NCI-H524 (cell line): ENCODE data around the gene FAAH.
A peak's percentile ranks its signal among the peaks of the same experiment; 100 is the strongest.
"Not testable (repeated sequence)": the region's sequence is repeated elsewhere in the genome, so short reads cannot be mapped to it uniquely, and the experiment has no call there.

Experiments used
- DNase-seq, 2 experiments: peaks; one replicate each; lab custom pipeline; 2025; lab: John Stamatoyannopoulos, UW

Gene FAAH

GRCh38 chr1:46394108-46394871 lies at the start of gene FAAH:
TSS of gene FAAH (plus strand) at chr1:46394317. CDS start at chr1:46394349, 32 bp downstream.
- peak; percentile 31 to 61 for DNase-seq

DNA sequence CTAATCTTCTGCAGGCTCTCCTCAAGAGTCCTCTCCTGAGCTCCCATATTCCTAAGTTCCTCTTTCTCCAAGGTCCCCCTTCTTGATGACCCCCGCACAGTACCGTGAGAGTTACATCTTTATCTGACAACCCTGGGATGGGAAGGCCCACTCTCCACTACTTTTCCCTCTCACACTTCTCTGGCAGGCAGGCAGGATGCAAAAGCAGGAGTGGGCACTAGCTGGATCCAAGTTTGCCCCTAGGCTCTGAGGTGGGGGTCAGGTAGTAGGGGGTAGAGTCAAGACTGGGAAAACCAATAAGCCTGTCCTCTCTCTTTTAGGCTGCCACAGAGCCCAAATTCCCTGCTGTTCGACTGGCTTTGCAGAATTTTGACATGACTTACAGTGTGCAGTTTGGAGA lies 49.6 kb upstream of the FAAH start:
- no peak for DNase-seq

DNA sequence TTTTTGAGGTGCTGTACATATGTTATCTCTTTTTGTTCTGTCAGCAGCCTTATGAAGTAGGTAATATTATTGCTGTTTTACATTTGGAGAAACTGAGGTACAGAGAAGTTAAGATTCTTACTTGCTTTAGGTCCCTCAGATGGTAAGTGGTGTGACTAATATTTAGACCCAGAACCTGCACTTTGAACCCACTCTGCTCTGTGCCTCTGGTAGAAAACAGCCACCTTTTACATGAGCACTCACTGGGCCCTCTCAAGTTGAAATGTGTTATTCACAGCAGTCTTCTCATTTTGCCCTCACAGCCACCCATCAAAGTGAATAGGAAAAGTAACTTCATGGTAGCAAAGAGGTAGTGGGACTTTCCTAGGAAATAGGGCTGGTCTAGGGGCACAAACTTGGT lies 48.8 kb upstream of the FAAH start:
- no peak for DNase-seq

DNA sequence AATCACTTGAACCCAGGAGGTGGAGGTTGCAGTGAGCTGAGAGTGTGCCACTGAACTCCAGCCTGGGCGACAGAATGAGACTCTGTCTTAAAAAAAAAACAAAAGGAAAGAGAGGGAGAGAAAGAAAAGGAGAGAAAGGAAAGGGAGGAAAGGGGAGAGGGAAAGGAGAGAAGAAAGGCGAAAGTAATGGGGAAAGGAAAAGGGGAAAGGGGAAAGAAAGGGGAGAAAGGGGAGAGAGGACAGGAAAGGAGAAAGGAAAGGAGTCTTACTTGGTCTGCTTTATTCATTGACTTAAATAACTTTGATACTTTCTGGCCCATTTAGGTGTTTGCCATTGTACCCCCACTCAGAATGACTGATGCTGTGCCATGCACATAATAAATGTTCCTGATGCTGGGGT lies 41.8 kb upstream of the FAAH start:
- no peak for DNase-seq

DNA sequence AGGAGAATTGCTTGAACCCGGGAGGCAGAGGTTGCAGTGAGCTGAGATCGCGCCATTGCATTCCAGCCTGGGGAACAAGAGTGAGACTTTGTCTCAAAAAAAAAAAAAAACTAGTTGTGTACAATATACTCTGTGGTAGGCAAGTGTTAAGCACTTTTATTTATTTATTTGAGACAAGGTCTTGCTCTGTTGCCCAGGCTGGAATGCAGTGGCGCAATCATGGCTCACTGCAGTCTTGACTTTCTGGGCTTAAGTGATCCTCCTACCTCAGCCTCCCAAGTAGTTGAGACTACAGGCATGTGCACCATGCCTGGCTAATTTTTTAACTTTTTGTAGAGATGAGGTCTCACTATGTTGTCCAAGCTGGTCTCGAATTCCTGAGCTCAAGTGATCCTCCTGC lies 38.2 kb upstream of the FAAH start:
- not testable (repeated sequence) for DNase-seq

DNA sequence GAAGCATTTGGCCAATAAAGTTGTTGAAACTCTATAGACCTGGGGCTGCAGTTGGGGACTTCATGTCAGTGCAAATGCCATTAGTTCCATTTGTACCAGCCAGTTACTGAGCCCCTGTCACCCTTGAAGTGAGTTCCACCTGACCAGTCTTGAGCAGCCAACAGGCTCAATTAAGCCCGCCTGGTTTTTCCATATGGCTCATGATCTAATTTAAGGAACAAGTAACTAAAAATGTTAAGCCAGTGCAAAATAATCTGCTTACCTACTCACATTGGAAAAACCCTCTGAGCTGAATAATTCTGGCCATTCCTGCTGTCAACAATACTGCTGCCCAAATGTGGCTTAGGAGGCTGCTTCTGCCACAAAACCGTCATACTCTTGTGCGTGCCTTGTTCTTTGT lies 32.0 kb upstream of the FAAH start:
- DNase-seq, result peak; percentile 44 to 84

DNA sequence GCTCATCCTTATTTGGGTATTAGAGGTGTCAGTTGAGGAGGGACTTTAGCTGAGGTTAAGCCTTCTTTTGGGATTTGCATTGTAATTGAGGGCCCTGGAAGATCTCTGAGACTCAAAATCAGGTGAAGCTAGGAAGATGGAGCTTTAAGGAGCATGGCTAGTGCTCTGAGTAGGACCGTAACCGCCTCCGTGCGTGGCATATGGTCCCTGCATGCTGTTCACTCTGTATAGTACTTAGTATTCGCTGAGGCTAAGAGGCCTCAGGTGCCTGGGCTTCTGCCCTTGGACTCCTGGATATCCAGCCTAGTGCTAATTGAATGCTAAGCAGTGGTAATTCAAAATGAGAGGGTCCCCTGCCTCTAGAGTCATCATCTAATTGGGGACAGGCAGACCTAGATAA lies 31.0 kb upstream of the FAAH start:
- peak; percentile 95 to 97 for DNase-seq

DNA sequence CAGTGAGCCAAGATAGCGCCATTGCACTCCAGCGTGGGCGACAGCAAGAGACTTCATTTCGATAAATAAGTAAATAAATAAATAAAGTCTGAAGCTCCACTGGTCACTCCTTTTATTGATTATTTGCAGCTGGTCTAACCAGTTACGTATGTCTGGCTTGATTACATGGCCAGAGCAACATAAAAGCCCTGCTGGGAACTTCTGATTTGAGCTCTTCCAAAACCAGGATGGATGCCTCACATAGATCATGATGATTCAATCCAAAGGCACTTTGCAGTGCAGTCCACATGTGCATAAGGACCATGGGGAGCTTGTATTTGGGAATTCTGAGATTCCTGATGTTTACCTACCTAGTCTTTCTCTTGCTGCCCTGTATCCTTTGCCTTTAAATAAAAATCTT lies 29.5 kb upstream of the FAAH start:
- DNase-seq, result no peak

GRCh38 chr1:46365796-46366195 lies 28.3 kb upstream of the FAAH start:
- DNase-seq, result not testable (repeated sequence)

- no peak for DNase-seq
Observed at GRCh38 chr1:46367072-46367471, 27.0 kb upstream of the FAAH start.

- DNase-seq, result not testable (repeated sequence)
Observed at GRCh38 chr1:46367701-46368100, 26.4 kb upstream of the FAAH start.

DNA sequence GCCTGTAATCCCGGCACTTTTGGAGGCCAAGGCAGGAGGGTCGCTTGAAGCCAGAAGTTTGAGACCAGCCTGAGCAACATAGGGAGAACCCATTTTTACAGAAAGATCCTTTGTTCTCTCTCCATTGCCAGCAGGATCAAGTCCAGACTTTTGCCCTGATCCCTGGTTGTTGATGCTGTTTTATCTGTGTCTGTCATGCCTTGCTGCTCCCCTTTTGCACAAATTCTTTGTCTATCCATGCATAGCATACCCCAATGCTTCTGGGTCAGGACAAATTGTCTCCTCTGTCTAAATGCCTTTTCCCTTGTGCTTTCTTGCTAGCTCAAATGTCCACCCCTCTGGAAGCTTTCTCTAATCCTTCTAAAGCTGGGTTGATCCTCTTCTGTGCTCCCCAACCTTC lies 25.3 kb upstream of the FAAH start:
- DNase-seq, result no peak

GRCh38 chr1:46369542-46370213 lies 24.4 kb upstream of the FAAH start:
- DNase-seq, result no peak

GRCh38 chr1:46370214-46370633 lies 23.9 kb upstream of the FAAH start:
- DNase-seq, result no peak

DNA sequence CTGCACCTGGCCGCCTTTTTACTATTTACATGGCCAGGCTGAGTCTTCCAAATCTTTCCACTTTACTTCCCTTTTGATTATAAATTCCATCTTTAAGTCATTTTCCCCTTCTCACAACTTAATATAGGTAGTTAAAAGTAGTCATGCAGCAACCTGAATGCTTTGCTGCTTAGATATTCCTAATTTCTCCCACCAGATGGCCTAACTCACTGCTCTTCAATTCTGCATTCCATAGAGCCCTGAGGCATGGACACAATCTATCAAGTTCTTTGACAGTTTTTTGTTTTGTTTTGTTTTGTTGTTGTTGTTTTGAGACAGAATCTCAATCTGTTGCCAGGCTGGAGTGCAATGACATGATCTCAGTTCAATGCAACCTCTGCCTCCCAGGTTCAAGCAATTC lies 21.7 kb upstream of the FAAH start:
- no peak for DNase-seq

GRCh38 chr1:46379996-46380395 lies 14.1 kb upstream of the FAAH start:
- DNase-seq, result no peak

DNA sequence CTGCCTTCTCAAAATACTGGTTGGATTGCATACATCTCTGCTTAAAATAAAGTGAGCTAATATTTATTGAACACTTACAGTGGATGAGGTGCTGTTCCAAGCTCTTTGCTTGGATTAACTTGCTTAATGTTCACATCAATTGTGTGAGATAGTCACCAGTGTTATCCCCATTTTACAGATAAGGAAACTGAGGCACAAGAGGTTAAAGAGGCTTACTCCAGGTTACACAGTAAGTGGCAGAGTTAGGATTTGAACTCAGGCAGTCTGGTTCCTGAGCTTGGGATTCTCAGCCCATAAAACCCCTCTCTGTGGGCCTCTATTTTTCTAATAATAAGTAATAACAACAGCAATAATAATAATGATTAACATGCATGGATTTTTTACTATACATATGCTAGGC lies 13.6 kb upstream of the FAAH start:
- DNase-seq, result no peak

DNA sequence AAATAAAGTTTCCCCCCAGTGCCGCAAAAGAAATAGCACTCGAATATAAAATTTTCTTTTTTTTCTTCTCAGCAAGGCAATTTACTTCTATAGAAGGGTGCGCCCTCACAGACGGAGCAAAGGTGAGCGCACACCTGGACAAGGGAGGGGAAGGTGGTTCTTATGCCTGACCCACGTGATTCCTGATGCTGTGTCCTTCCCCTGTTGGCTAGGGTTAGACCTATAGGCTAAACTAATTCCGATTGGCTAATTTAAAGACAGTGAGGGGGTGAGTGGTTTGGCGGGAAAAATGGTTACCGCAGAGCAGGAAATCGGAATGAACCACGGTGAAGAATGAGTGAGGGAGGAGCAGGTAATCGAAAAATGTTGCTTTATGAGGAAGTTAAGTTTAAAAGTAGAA lies 607 bp upstream of the FAAH start:
- DNase-seq, result no peak

DNA sequence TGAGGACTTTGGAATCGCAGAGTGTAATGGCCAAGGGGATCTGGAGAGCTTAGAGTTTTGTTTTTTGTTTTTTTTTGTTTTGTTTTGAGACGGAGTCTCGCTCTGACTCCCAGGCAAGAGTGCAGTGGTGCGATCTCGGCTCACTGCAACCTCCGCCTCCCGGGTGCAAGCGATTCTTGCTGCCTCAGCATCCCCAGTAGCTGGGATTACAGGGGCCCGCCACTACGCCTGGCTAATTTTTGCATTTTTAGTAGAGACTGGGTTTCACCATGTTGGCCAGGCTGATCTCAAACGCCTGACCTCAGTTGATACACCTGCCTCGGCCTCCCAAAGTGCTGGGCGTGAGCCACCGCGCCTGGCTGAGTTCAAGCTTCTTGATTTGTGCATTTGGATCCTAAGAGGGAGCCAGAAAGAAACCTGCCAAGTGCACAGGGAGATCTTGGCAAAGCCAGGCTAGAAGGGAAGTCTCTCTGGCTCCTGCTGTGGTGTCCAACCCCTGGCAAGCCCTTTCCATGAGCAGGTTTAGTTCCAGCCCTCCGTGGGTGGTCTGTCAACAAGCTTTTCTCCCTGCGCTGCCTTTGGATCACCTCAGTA lies 852 bp downstream of the FAAH start:
- no peak for DNase-seq

GRCh38 chr1:46396441-46397398 lies 2.6 kb downstream of the FAAH start:
- DNase-seq, result no peak

- no peak for DNase-seq
Observed at GRCh38 chr1:46399307-46399706, 5.2 kb downstream of the FAAH start.

DNA sequence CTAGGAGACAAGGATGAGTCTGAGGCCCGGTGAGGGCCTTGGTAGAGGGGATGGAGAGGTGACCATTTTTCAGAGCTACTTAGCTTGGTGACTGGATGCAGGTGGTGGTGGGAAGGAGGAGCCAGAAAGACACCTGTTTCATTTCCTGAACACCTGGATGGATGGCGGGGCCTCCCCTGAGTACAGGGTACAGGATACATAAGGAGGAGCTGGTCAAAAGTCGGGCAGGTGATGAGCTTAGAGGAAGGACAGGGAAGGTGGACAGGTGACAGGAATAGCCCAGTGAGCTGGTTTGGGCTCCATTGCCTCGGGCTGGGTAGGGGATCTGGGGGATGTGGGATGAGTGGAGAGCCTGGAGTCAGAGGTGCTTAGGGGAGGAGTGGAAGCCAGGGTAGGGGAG lies 6.3 kb downstream of the FAAH start:
- no peak for DNase-seq
